SU-DHL-6 (cell line): ENCODE data around the gene ABHD8.

Experiments
- H2AFZ ChIP-seq: fragments of 200-600 bp; sonication (generic); 2 replicates; pipeline ENCODE4 v1.6.1; 2014; ENCODE audit warnings: low read depth, mild to moderate bottlenecking, moderate library complexity, mixed read lengths, antibody characterized with exemption, low read length; ENCODE audit not compliant: severe bottlenecking
- H3F3A ChIP-seq: fragments of 200-600 bp; shearing (Covaris generic); 2 replicates; pipeline ENCODE4 v1.6.0; 2016; ENCODE audit warnings: antibody characterized with exemption, mild to moderate bottlenecking; ENCODE audit not compliant: insufficient read depth
- H3K27ac ChIP-seq: fragments of 200-600 bp; sonication (generic); 2 replicates; pipeline ENCODE4 v1.5.1; 2016; ENCODE audit warnings: low read depth, mild to moderate bottlenecking, low read length, moderate library complexity, mixed read lengths
- H3K27me3 ChIP-seq: fragments of 200-600 bp; sonication (generic), shearing (Covaris generic); 2 replicates; pipeline ENCODE4 v1.6.0; 2014; ENCODE audit warnings: mild to moderate bottlenecking, low read length
- H3K36me3 ChIP-seq: fragments of 200-600 bp; sonication (generic); 2 replicates; pipeline ENCODE4 v1.6.1; 2014; ENCODE audit warnings: mild to moderate bottlenecking, low read length, mixed read lengths
- H3K4me2 ChIP-seq: fragments of 300-600, 200-600 bp; shearing (Covaris generic), sonication (generic); 2 replicates; pipeline ENCODE4 v1.6.0; 2014; ENCODE audit warnings: low read length, low read depth, mild to moderate bottlenecking; ENCODE audit not compliant: poor library complexity, severe bottlenecking
- H3K4me3 ChIP-seq: fragments of 200-600 bp; sonication (generic); 2 replicates; pipeline ENCODE4 v1.5.1; 2014; ENCODE audit warnings: antibody characterized with exemption, low read length, mild to moderate bottlenecking, mixed read lengths; ENCODE audit not compliant: insufficient read depth, poor library complexity, severe bottlenecking
- H3K79me2 ChIP-seq: fragments of 200-600 bp; sonication (generic); 2 replicates; pipeline ENCODE4 v1.6.1; 2014; ENCODE audit warnings: mild to moderate bottlenecking, low read length, moderate library complexity; ENCODE audit not compliant: insufficient read depth
- H3K9ac ChIP-seq: fragments of 200-600 bp; sonication (generic); 2 replicates; pipeline ENCODE4 v1.7.0; 2014; ENCODE audit warnings: mild to moderate bottlenecking, low read length
- H3K9me2 ChIP-seq: fragments of 200-600 bp; sonication (generic); replicated peaks from 2 replicates; pipeline ENCODE4 v1.6.1; 2014; ENCODE audit warnings: low read length; ENCODE audit not compliant: insufficient read depth
- H3K9me3 ChIP-seq: fragments of 200-600 bp; sonication (generic); 2 replicates; pipeline ENCODE4 v1.6.1; 2014; ENCODE audit warnings: low read length, mixed read lengths; ENCODE audit not compliant: insufficient read depth
- H4K20me1 ChIP-seq: fragments of 200-600 bp; sonication (generic); 2 replicates; pipeline ENCODE4 v1.6.1; 2014; ENCODE audit warnings: low read depth, mild to moderate bottlenecking, antibody characterized with exemption, low read length, moderate library complexity, mixed read lengths
- EZH2phosphoT487 ChIP-seq: fragments of 200-600 bp; sonication (generic), shearing (Covaris generic); conservative IDR thresholded peaks from 2 replicates; pipeline ENCODE4 v1.6.1; 2018; ENCODE audit warnings: mild to moderate bottlenecking, antibody characterized with exemption, low read length, moderate library complexity, mixed read lengths
- TF ChIP-seq, protein P1 (sequence below): fragments of 200-600 bp; sonication (generic); IDR thresholded peaks from one replicate; pipeline ENCODE4 v1.5.1; 2017; ENCODE audit warnings: antibody characterized with exemption, mild to moderate bottlenecking, low read length, moderate library complexity; ENCODE audit not compliant: insufficient read depth, poor library complexity, severe bottlenecking

Gene ABHD8

DNA sequence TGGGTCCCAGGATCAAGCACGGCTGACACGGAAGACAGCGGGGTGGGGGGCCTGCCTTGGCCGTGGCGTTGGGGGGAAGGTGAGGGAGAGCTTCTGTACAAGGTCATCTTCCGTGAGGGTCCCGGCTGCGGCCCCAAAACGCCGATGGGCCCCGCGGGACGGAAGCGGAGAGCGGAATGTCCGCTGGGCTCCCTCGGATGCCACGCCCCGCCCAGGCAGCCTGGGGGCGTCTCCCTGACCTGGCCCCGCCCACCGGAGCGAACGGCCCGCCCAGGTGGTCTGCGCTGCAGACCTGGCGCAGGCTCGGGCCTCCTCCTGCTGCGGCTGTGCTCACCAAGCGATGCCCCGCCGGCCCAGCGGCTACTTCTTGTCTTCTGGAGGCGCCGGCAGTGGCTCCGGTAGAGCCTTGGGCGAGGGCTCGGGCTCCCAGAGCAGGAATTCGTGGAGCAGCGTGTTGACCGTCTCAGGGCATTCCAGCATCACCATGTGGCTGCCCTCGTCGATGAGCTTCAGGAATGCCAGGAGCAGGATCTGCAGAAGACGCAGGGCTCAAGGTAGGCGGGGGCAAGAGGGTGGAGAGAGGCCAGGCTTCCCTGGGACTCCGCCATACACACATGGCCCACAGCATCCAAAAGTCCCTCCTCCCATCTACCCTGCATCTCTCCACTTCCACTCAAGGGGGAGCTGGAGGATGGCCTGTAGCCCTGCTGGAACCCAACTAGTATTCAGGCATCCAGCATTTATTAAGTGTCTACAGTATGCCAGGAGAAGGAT lies 10.7 kb downstream of the ABHD8 start:
- H3K27ac ChIP-seq: peak overlapping the region; percentile 62
- H3F3A ChIP-seq: peaks cover 5% of the 10 kb centered on the region; the same call in 1 of the 2 replicates
- no peaks in the 10 kb centered on the region for H3K36me3 ChIP-seq
- H3K9ac ChIP-seq: peak overlapping the region; percentile 68
- H3K4me2 ChIP-seq: peak overlapping the region; percentile 71
- TF ChIP-seq, protein P1, sequence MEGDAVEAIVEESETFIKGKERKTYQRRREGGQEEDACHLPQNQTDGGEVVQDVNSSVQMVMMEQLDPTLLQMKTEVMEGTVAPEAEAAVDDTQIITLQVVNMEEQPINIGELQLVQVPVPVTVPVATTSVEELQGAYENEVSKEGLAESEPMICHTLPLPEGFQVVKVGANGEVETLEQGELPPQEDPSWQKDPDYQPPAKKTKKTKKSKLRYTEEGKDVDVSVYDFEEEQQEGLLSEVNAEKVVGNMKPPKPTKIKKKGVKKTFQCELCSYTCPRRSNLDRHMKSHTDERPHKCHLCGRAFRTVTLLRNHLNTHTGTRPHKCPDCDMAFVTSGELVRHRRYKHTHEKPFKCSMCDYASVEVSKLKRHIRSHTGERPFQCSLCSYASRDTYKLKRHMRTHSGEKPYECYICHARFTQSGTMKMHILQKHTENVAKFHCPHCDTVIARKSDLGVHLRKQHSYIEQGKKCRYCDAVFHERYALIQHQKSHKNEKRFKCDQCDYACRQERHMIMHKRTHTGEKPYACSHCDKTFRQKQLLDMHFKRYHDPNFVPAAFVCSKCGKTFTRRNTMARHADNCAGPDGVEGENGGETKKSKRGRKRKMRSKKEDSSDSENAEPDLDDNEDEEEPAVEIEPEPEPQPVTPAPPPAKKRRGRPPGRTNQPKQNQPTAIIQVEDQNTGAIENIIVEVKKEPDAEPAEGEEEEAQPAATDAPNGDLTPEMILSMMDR: peak; percentile 42
- no peak for TF ChIP-seq EZH2phosphoT487
- peak overlapping the region; percentile 52 for H2AFZ ChIP-seq
- no peaks in the 10 kb centered on the region for H3K9me3 ChIP-seq
- peak overlapping the region; percentile 71 for H3K4me3 ChIP-seq
- no peaks in the 10 kb centered on the region for H3K9me2 ChIP-seq
- peaks cover 4% of the 10 kb centered on the region for H3K79me2 ChIP-seq
- H4K20me1 ChIP-seq: no peaks in the 10 kb centered on the region
- no peaks in the 10 kb centered on the region for H3K27me3 ChIP-seq

DNA sequence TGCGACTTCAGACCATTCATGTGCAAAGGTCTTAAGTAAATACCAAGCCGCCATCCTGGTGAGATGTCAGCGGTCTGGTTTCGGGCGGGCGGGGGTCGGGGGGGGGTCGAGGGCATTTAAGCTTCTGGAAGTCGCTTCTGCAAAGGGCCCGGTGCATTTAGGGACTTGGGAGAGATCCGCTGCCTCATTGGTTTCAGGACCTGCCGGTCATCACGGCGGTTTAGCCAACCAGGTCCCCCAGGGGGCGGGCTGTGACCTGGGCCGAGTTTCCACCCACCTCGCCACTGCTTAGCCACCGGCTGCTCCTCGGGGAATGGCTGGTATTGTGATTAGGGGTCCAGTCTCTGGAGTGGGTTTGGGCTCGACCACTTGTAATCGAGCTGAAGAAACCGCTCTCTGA lies 13.7 kb downstream of the ABHD8 start:
- Histone ChIP-seq H3K9me3 (no peaks in the 10 kb centered on the region), H3K4me2 (no peak overlapping the region), H3K36me3 (0 out of 2 replicates have a peak, but pooled peaks cover 9% of the 10 kb centered on the region), H3K9me2 (no peaks in the 10 kb centered on the region), H3K27ac (no peak overlapping the region), H3K79me2 (peaks cover 4% of the 10 kb centered on the region), H3K27me3 (no peaks in the 10 kb centered on the region), H2AFZ (no peak overlapping the region), H3F3A (0 out of 2 replicates have a peak, but pooled peaks cover 7% of the 10 kb centered on the region), H3K9ac (no peak overlapping the region), H3K4me3 (no peak overlapping the region), H4K20me1 (no peaks in the 10 kb centered on the region)
- TF ChIP-seq, protein P1: no peak
- no peak for TF ChIP-seq EZH2phosphoT487

DNA sequence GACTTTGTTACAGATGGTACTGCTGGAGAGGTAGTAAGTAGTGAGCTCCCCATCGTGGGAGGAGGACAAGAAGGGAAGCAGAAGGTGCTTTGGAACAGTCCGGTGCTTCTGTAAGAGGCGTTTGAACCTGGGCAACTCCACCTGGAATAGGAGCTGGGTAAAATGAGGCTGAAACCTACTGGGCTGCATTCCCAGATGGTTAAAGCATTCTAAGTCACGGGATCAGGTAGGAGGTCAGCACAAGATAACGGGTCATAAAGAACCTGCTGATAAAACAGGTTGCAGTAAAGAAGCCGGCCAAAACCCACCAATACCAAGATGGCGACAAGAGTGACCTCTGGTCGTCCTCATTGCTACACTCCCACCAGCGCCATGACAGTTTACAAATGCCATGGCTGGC lies 16.5 kb downstream of the ABHD8 start:
- peaks cover 7% of the 10 kb centered on the region; the same call in 1 of the 2 replicates for H4K20me1 ChIP-seq
- no peaks in the 10 kb centered on the region for H3K27me3 ChIP-seq
- no peak overlapping the region for H3K27ac ChIP-seq
- no peaks in the 10 kb centered on the region for H3K9me2 ChIP-seq
- H3K36me3 ChIP-seq: peaks cover 20% of the 10 kb centered on the region
- H3K9me3 ChIP-seq: no peaks in the 10 kb centered on the region
- no peak overlapping the region for H3K4me3 ChIP-seq
- no peak for TF ChIP-seq EZH2phosphoT487
- TF ChIP-seq, protein P1: no peak
- no peak overlapping the region for H3K9ac ChIP-seq
- H3K4me2 ChIP-seq: no peak overlapping the region
- H2AFZ ChIP-seq: no peak overlapping the region
- 0 out of 2 replicates have a peak, but pooled peaks cover 7% of the 10 kb centered on the region for H3F3A ChIP-seq
- H3K79me2 ChIP-seq: peaks cover 16% of the 10 kb centered on the region
